ENCODE data around the gene CHAT.

The CHAT gene

DNA sequence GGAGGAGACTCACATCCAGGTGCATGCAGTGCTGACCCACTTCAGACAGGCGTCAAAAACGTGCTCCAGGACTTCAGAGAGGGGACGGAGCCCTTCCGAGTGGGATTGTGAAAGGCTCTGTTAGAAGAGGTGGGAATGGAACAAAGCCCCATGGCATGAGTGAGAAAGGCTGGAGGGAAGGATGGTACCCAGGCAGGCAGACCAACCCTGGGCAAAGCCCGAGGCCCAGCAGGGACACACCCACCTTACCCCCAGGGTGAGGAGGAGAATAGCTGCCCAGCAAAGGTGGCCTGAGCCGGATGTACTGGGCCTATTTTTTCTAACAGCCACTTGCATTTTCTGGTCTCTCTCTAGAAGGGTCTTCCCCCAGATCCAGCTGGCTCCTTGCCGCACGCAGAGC lies 14.8 kb downstream of the CHAT start:
- Histone ChIP-seq H3K4me3 (ENCODE audit: low read length in 2 of 2) (no peak overlapping the region), H3K9ac (ENCODE audit: low read depth in 1 of 2, low read length in 2 of 2) (no peak overlapping the region), H3K36me3 (ENCODE audit: control insufficient read depth in 2 of 2, insufficient read depth in 2 of 2, low read length in 2 of 2) (no peaks in the 10 kb centered on the region), H3K9me3 (ENCODE audit: control insufficient read depth in 2 of 2, low read length in 2 of 2) (no peaks in the 10 kb centered on the region), H3K27me3 (ENCODE audit: control insufficient read depth in 2 of 2, insufficient read depth in 2 of 2, low read length in 2 of 2) (no peaks in the 10 kb centered on the region), H3K4me1 (ENCODE audit: control insufficient read depth in 2 of 2, insufficient read depth in 2 of 2, low read length in 2 of 2) (no peaks in the 10 kb centered on the region), H3K27ac (ENCODE audit: low read depth in 2 of 2, low read length in 2 of 2) (no peak overlapping the region)

- H3K27ac ChIP-seq (ENCODE audit: low read depth in 2 of 2, low read length in 2 of 2) = no peak overlapping the region
- no peak overlapping the region for H3K9ac ChIP-seq (ENCODE audit: low read depth in 1 of 2, low read length in 2 of 2)
- no peaks in the 10 kb centered on the region for H3K9me3 ChIP-seq (ENCODE audit: control insufficient read depth in 2 of 2, low read length in 2 of 2)
- H3K36me3 ChIP-seq (ENCODE audit: control insufficient read depth in 2 of 2, insufficient read depth in 2 of 2, low read length in 2 of 2) = no peaks in the 10 kb centered on the region
- H3K4me3 ChIP-seq (ENCODE audit: low read length in 2 of 2) = no peak overlapping the region
- H3K4me1 ChIP-seq (ENCODE audit: control insufficient read depth in 2 of 2, insufficient read depth in 2 of 2, low read length in 2 of 2) = no peaks in the 10 kb centered on the region
- H3K27me3 ChIP-seq (ENCODE audit: control insufficient read depth in 2 of 2, insufficient read depth in 2 of 2, low read length in 2 of 2) = no peaks in the 10 kb centered on the region
These were observed 15.6 kb downstream of the CHAT start for GRCh38 chr10:49629431-49629881.

DNA sequence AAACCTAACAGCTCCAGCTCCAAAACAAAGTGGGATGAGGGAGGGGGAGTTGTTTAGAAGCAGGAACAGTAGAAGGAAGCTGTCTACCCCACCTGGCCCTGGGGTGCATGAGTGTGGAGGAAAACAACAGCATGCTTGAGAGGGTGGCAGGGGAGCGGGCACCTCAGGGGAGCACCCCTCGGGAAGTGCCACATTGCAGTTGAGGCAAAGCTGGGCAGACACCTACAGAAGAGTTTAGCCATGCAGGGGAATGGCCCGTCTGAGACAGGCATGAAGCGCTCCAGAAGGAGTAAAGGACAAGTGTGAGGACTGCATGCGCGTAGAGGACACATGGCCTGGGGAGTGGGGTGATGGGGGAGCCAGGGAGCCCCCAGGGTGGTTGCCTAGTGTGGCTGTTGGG lies 18.1 kb downstream of the CHAT start:
- Histone ChIP-seq H3K36me3 (ENCODE audit: control insufficient read depth in 2 of 2, insufficient read depth in 2 of 2, low read length in 2 of 2) (no peaks in the 10 kb centered on the region), H3K27me3 (ENCODE audit: control insufficient read depth in 2 of 2, insufficient read depth in 2 of 2, low read length in 2 of 2) (no peaks in the 10 kb centered on the region)

DNA sequence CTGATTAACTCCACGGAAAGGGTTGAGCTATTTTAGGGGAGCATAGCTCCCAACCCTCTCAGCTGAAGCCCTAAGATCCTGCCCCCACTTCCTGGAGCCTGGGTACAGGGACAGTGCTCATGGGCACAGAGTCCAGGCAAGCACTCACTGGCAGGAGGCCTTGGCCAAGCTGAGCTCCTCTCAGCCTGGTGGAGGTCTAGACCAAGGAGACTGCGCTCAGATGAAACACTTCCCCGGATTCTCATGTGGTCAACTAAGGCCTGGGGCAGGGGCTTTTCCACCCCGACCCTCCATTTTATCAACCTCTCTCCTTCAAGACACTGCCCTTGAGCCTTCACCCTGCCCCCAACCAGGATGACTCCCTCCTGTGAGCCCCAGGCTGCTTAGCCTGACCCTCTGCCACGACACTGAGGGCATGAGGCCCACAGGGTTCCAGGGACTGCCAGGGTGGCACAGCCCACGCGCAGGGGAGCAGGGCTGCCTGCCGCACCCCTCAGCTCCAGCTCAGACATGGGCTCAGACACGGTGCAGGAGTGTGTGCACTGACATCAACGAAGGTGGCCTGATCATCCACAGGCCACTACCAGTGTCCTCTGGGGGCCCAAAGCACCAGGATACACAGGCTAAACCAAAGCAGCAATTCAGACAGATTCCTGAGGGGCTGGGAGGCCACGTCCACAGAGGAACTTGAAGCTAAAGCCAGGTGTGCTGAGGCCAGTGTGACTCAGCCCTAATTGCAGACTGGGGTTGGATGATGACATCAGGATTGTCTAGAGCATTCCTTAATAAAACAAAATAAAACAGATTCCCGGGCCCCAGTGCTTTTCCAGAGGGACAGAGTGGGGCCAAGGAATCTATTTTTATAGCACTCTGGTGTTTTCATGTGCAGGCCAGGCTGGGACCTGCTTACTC lies 18.8 kb downstream of the CHAT start:
- Histone ChIP-seq H3K27ac (ENCODE audit: low read depth in 2 of 2, low read length in 2 of 2) (no peak overlapping the region), H3K4me1 (ENCODE audit: control insufficient read depth in 2 of 2, insufficient read depth in 2 of 2, low read length in 2 of 2) (no peaks in the 10 kb centered on the region), H3K4me3 (ENCODE audit: low read length in 2 of 2) (no peak overlapping the region), H3K9me3 (ENCODE audit: control insufficient read depth in 2 of 2, low read length in 2 of 2) (no peaks in the 10 kb centered on the region), H3K36me3 (ENCODE audit: control insufficient read depth in 2 of 2, insufficient read depth in 2 of 2, low read length in 2 of 2) (no peaks in the 10 kb centered on the region), H3K9ac (ENCODE audit: low read depth in 1 of 2, low read length in 2 of 2) (no peak overlapping the region), H3K27me3 (ENCODE audit: control insufficient read depth in 2 of 2, insufficient read depth in 2 of 2, low read length in 2 of 2) (no peaks in the 10 kb centered on the region)

More for the DNA sequence above, 18.1 kb downstream of the CHAT start:
- Histone ChIP-seq H3K9me3 (ENCODE audit: control insufficient read depth in 2 of 2, low read length in 2 of 2) (no peaks in the 10 kb centered on the region), H3K4me3 (ENCODE audit: low read length in 2 of 2) (no peak overlapping the region), H3K4me1 (ENCODE audit: control insufficient read depth in 2 of 2, insufficient read depth in 2 of 2, low read length in 2 of 2) (no peaks in the 10 kb centered on the region), H3K27ac (ENCODE audit: low read depth in 2 of 2, low read length in 2 of 2) (no peak overlapping the region), H3K9ac (ENCODE audit: low read depth in 1 of 2, low read length in 2 of 2) (no peak overlapping the region)

DNA sequence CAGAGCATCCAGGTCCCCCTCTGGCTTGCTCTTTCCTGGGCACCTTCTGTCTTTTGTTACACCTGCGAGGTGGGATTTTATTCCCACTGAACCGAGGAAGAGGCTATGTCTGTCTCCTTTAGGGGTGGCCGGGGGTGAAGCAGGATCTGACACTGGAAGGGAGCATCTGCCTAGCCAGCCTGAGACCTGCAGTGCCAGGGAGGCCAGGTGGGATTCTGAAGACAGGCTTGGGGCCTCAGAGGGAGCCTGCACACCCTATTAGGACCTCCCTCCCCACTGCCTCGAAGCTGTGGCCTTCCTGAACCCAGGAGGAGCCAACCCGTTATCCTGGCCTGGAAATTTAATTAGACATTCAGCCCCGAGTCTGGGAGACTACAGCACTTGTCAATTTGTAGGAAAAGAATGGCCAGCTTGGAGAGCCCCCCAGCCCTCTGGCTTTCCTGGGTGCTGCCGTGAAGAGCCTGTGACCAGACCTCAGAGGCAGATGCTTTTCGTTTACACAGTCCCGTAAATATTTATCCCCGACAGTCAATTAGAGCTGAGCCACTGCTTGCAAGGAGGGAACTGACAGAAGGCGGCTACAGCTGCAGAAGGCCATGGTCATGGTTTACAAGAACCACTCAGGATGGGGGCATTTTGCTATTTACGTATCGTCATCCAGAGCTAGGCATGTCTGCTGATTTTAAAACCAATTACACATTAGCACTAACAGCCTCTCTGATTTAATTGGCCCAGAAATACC lies 19.7 kb downstream of the CHAT start:
- Histone ChIP-seq H3K9ac (ENCODE audit: low read depth in 1 of 2, low read length in 2 of 2) (no peak overlapping the region), H3K27ac (ENCODE audit: low read depth in 2 of 2, low read length in 2 of 2) (no peak overlapping the region), H3K27me3 (ENCODE audit: control insufficient read depth in 2 of 2, insufficient read depth in 2 of 2, low read length in 2 of 2) (no peaks in the 10 kb centered on the region), H3K9me3 (ENCODE audit: control insufficient read depth in 2 of 2, low read length in 2 of 2) (no peaks in the 10 kb centered on the region), H3K36me3 (ENCODE audit: control insufficient read depth in 2 of 2, insufficient read depth in 2 of 2, low read length in 2 of 2) (no peaks in the 10 kb centered on the region), H3K4me1 (ENCODE audit: control insufficient read depth in 2 of 2, insufficient read depth in 2 of 2, low read length in 2 of 2) (no peaks in the 10 kb centered on the region), H3K4me3 (ENCODE audit: low read length in 2 of 2) (no peak overlapping the region)

DNA sequence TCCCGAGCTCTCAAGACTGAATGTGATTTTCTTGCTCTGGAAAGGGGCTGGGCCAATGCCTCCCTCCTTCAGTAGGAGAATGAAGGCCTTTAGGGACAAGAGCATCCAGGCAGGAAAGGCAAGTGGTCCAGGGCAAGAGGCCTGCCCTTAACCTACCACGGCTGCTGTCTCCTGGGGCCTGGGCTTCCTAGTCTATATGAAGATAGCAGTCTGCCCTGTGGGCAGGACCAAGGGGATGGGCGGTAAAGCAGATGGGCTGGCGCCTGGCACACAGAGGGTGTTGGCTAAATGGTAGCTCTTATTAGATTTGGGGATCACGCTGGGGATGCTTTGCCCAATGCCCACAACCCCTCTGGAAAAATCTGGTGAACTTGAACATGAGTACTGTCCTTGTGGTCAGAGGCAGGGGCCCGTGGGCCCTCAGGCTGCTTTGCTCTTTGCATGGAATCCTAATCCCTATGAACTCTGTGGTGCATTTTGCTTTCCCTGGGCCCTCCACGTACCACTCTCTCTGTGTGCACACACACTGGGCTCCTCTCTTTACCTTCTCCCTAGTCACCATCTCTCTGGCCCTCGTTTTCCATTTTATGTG lies 20.3 kb downstream of the CHAT start:
- no peaks in the 10 kb centered on the region for H3K9me3 ChIP-seq (ENCODE audit: control insufficient read depth in 2 of 2, low read length in 2 of 2)
- no peak overlapping the region for H3K4me3 ChIP-seq (ENCODE audit: low read length in 2 of 2)
- no peaks in the 10 kb centered on the region for H3K36me3 ChIP-seq (ENCODE audit: control insufficient read depth in 2 of 2, insufficient read depth in 2 of 2, low read length in 2 of 2)
- H3K27me3 ChIP-seq (ENCODE audit: control insufficient read depth in 2 of 2, insufficient read depth in 2 of 2, low read length in 2 of 2) = no peaks in the 10 kb centered on the region
- H3K4me1 ChIP-seq (ENCODE audit: control insufficient read depth in 2 of 2, insufficient read depth in 2 of 2, low read length in 2 of 2) = no peaks in the 10 kb centered on the region
- no peak overlapping the region for H3K9ac ChIP-seq (ENCODE audit: low read depth in 1 of 2, low read length in 2 of 2)
- no peak overlapping the region for H3K27ac ChIP-seq (ENCODE audit: low read depth in 2 of 2, low read length in 2 of 2)

DNA sequence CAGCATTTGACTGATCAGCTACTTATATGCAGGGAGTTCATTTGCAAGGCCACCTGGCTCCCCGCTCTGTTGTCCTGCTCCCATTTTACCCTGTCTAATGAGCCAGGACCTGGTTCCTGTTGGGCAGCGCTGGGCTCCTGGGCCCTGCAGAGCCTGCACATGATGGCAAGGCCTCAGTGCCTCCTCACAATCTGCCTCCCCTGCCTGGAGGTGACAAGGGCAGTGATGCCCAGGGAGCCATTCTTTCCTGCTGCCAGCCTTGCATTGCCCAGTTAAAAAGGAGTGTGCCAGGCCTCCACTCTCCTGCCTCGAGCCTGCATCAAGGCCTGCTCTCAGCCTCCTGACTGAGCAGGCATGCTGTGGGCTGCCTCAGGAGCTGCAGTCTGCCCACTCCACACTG lies 28.5 kb downstream of the CHAT start:
- Histone ChIP-seq H3K27me3 (ENCODE audit: control insufficient read depth in 2 of 2, insufficient read depth in 2 of 2, low read length in 2 of 2) (peaks cover 3% of the 10 kb centered on the region in 2 donors), H3K4me3 (ENCODE audit: low read length in 2 of 2) (no peak overlapping the region), H3K36me3 (ENCODE audit: control insufficient read depth in 2 of 2, insufficient read depth in 2 of 2, low read length in 2 of 2) (no peaks in the 10 kb centered on the region), H3K9me3 (ENCODE audit: control insufficient read depth in 2 of 2, low read length in 2 of 2) (no peaks in the 10 kb centered on the region), H3K9ac (ENCODE audit: low read depth in 1 of 2, low read length in 2 of 2) (no peak overlapping the region), H3K27ac (ENCODE audit: low read depth in 2 of 2, low read length in 2 of 2) (no peak overlapping the region), H3K4me1 (ENCODE audit: control insufficient read depth in 2 of 2, insufficient read depth in 2 of 2, low read length in 2 of 2) (no peaks in the 10 kb centered on the region)

GRCh38 chr10:49643241-49644034 lies 29.6 kb downstream of the CHAT start:
- Histone ChIP-seq H3K9ac (ENCODE audit: low read depth in 1 of 2, low read length in 2 of 2) (no peak overlapping the region), H3K27ac (ENCODE audit: low read depth in 2 of 2, low read length in 2 of 2) (no peak overlapping the region), H3K27me3 (ENCODE audit: control insufficient read depth in 2 of 2, insufficient read depth in 2 of 2, low read length in 2 of 2) (peaks cover 3% of the 10 kb centered on the region in 2 donors), H3K4me1 (ENCODE audit: control insufficient read depth in 2 of 2, insufficient read depth in 2 of 2, low read length in 2 of 2) (no peaks in the 10 kb centered on the region), H3K9me3 (ENCODE audit: control insufficient read depth in 2 of 2, low read length in 2 of 2) (no peaks in the 10 kb centered on the region), H3K36me3 (ENCODE audit: control insufficient read depth in 2 of 2, insufficient read depth in 2 of 2, low read length in 2 of 2) (no peaks in the 10 kb centered on the region), H3K4me3 (ENCODE audit: low read length in 2 of 2) (no peak overlapping the region)

DNA sequence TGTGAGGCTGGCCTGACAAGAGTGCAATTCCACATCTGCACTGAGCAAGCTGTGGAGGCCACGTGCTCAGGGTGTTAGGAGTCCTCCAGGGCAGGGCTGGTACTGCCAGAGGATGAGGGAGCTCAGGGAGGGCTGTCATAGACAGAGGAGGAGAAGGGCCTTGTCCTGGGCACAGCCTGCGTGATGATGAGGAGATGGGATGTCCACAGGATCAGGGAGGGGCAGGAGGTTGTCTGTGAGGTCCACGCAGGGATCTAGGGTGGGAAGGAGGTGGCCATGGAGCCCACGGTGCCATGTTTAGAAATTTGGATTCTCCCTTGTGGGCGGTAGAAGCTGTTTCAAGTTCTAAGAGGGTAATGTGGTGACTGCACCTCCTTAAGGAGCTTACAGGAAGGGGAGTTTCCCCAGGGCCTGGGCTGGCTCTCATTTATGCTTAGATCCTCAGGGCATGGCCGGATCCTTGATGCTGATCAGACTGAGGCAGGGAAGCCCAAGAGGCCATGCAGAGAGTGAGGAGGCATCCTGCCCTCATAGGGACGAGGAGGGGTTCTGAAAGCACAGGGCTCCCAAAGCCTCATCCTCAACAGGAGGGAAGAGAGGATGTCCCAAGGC lies 30.3 kb downstream of the CHAT start:
- H3K9ac ChIP-seq (ENCODE audit: low read depth in 1 of 2, low read length in 2 of 2) = no peak overlapping the region
- peaks cover 3% of the 10 kb centered on the region in 2 donors for H3K27me3 ChIP-seq (ENCODE audit: control insufficient read depth in 2 of 2, insufficient read depth in 2 of 2, low read length in 2 of 2)
- H3K27ac ChIP-seq (ENCODE audit: low read depth in 2 of 2, low read length in 2 of 2) = no peak overlapping the region
- no peak overlapping the region for H3K4me3 ChIP-seq (ENCODE audit: low read length in 2 of 2)
- no peaks in the 10 kb centered on the region for H3K4me1 ChIP-seq (ENCODE audit: control insufficient read depth in 2 of 2, insufficient read depth in 2 of 2, low read length in 2 of 2)
- no peaks in the 10 kb centered on the region for H3K9me3 ChIP-seq (ENCODE audit: control insufficient read depth in 2 of 2, low read length in 2 of 2)
- no peaks in the 10 kb centered on the region for H3K36me3 ChIP-seq (ENCODE audit: control insufficient read depth in 2 of 2, insufficient read depth in 2 of 2, low read length in 2 of 2)
